Measurements from ENCODE around the gene MGAT5.

MGAT5 gene

DNA sequence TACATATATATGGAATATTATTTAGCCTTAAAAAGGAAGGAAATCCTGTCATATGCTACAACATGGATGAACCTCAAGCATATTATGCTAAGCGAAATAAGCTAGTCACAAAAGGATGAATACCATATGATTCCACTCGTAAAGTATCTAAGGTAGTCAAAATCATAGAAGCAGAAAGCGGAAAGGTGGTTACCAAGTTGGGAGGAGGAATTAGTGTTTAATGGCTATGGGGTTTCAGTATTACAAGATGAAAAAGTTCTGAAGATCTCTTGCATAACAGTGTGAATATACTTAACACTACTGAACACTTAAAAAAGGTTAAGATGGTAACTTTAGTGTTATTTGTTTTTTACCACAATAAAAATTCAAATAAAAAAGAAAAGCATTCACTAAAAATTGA, 99.0 kb downstream of the MGAT5 start:
- Histone ChIP-seq H3K9ac (ENCODE audit: low read depth, low read length, poor library complexity) (no peak overlapping the region), H3K18ac (ENCODE audit: low read length) (no peak overlapping the region), H3K9me3 (replicated peaks in 1 of 2; ENCODE audit: control insufficient read depth in 2 of 2, insufficient read depth in 1 of 2, low read depth in 1 of 2, low read length in 2 of 2) (peaks cover 0 to 2% of the 10 kb centered on the region in 2 donors), H3K4me3 (ENCODE audit: low read length in 2 of 2) (no peak overlapping the region), H3K14ac (ENCODE audit: low read length) (no peak overlapping the region), H2BK12ac (ENCODE audit: low read length) (no peak overlapping the region), H3K79me1 (ENCODE audit: low read depth, low read length) (no peaks in the 10 kb centered on the region), H3K23ac (ENCODE audit: low read depth, low read length, poor library complexity) (no peak overlapping the region), H3K27ac (replicated peaks; ENCODE audit: low read length) (no peak overlapping the region), H3K4me1 (ENCODE audit: control insufficient read depth in 2 of 2, insufficient read depth in 1 of 2, low read depth in 1 of 2, low read length in 2 of 2) (peaks cover 0 to under 1% of the 10 kb centered on the region in 2 donors), H2BK120ac (ENCODE audit: low read depth, low read length) (no peak overlapping the region), H2AK5ac (ENCODE audit: low read depth, low read length) (no peak overlapping the region), H3K4ac (ENCODE audit: low read length) (no peak overlapping the region), H3K4me2 (ENCODE audit: insufficient read depth, low read length, poor library complexity, severe bottlenecking) (no peak overlapping the region), H2AFZ (ENCODE audit: low read length) (no peak overlapping the region), H4K91ac (ENCODE audit: low read depth, low read length, poor library complexity) (no peak overlapping the region), H2BK15ac (ENCODE audit: low read length) (no peak overlapping the region), H3K36me3 (replicated peaks in 1 of 2; ENCODE audit: control insufficient read depth in 2 of 2, insufficient read depth in 2 of 2, low read length in 2 of 2) (peaks cover 3 to 45% of the 10 kb centered on the region in 2 donors), H3K27me3 (ENCODE audit: control insufficient read depth in 3 of 3, insufficient read depth in 3 of 3, low read depth in 1 of 3, low read length in 3 of 3) (no peaks in the 10 kb centered on the region), H4K8ac (ENCODE audit: low read depth, low read length) (no peak overlapping the region), H2BK5ac (ENCODE audit: low read length) (no peak overlapping the region)
- DNase-seq (ENCODE audit: low spot score): no peak
- no CpG with 5 or more reads among the region's 3 CpGs for WGBS, 2 donors (ENCODE audit: extremely low coverage in 2 of 2, insufficient read length in 2 of 2, insufficient replicate concordance in 1 of 2)

DNA sequence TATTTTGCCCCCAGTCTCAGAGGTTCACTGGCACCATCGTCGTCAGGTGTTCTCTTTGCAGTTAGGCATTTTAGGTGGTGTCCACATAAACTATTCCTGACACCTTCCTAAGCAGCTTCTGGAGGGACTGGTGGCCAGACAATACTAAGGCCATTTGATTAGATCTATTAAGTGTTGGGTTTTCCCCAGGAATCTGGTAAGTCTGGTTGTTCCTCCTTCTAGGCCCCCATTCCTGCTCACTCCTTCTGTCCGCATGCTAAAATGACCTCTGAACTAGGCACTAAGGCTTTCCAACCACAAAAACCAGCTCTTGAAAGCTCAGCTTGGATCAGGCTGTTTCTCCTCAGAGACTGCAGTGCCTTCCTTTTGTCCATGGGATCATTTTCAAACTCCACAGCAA, 100.7 kb downstream of the MGAT5 start:
- no peak overlapping the region for H2AFZ ChIP-seq (ENCODE audit: low read length)
- H2BK5ac ChIP-seq (ENCODE audit: low read length): no peak overlapping the region
- no CpG with 5 or more reads among the region's 3 CpGs for WGBS, 2 donors (ENCODE audit: extremely low coverage in 2 of 2, insufficient read length in 2 of 2, insufficient replicate concordance in 1 of 2)
- H3K27me3 ChIP-seq (ENCODE audit: control insufficient read depth in 3 of 3, insufficient read depth in 3 of 3, low read depth in 1 of 3, low read length in 3 of 3): no peaks in the 10 kb centered on the region
- H3K9ac ChIP-seq (ENCODE audit: low read depth, low read length, poor library complexity): no peak overlapping the region
- no peak overlapping the region for H3K14ac ChIP-seq (ENCODE audit: low read length)
- no peaks in the 10 kb centered on the region for H3K4me1 ChIP-seq (ENCODE audit: control insufficient read depth in 2 of 2, insufficient read depth in 1 of 2, low read depth in 1 of 2, low read length in 2 of 2)
- no peak overlapping the region for H2AK5ac ChIP-seq (ENCODE audit: low read depth, low read length)
- H3K4me3 ChIP-seq (ENCODE audit: low read length in 2 of 2): no peak overlapping the region
- H3K18ac ChIP-seq (ENCODE audit: low read length): no peak overlapping the region
- H2BK12ac ChIP-seq (ENCODE audit: low read length): no peak overlapping the region
- no peak overlapping the region for H3K4me2 ChIP-seq (ENCODE audit: insufficient read depth, low read length, poor library complexity, severe bottlenecking)
- H3K27ac ChIP-seq (replicated peaks; ENCODE audit: low read length): no peak overlapping the region
- no peak overlapping the region for H3K4ac ChIP-seq (ENCODE audit: low read length)
- no peak overlapping the region for H2BK120ac ChIP-seq (ENCODE audit: low read depth, low read length)
- no peak overlapping the region for H2BK15ac ChIP-seq (ENCODE audit: low read length)
- no peaks in the 10 kb centered on the region for H3K79me1 ChIP-seq (ENCODE audit: low read depth, low read length)
- no peak overlapping the region for H3K23ac ChIP-seq (ENCODE audit: low read depth, low read length, poor library complexity)
- H3K36me3 ChIP-seq (replicated peaks in 1 of 2; ENCODE audit: control insufficient read depth in 2 of 2, insufficient read depth in 2 of 2, low read length in 2 of 2): peaks cover 3 to 41% of the 10 kb centered on the region in 2 donors
- no peak for DNase-seq (ENCODE audit: low spot score)
- H3K9me3 ChIP-seq (replicated peaks in 1 of 2; ENCODE audit: control insufficient read depth in 2 of 2, insufficient read depth in 1 of 2, low read depth in 1 of 2, low read length in 2 of 2): peaks cover 0 to 2% of the 10 kb centered on the region in 2 donors
- H4K8ac ChIP-seq (ENCODE audit: low read depth, low read length): no peak overlapping the region
- H4K91ac ChIP-seq (ENCODE audit: low read depth, low read length, poor library complexity): no peak overlapping the region

DNA sequence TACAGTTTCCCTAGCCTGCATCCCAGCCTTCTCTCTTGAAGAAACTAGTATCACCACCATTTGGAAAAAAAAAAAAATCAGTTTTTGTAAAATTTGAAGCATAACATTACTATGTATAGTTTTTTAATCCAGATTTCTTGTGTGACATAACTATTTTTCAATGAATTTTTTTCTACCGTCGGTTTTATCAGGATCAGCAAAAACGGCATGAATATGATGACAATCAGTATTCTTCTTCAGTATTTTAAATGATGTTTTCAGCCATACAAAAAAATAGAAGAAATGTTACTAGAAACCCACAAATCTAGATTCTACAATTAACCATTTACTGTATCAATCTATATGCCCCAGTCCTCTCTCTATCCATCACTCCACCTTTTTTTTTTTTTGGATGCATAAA, 103.9 kb downstream of the MGAT5 start:
- no peak overlapping the region for H3K14ac ChIP-seq (ENCODE audit: low read length)
- no peak overlapping the region for H2AK5ac ChIP-seq (ENCODE audit: low read depth, low read length)
- peaks cover 6 to 22% of the 10 kb centered on the region in 2 donors for H3K36me3 ChIP-seq (replicated peaks in 1 of 2; ENCODE audit: control insufficient read depth in 2 of 2, insufficient read depth in 2 of 2, low read length in 2 of 2)
- no peak overlapping the region for H2BK12ac ChIP-seq (ENCODE audit: low read length)
- H4K8ac ChIP-seq (ENCODE audit: low read depth, low read length): no peak overlapping the region
- H3K18ac ChIP-seq (ENCODE audit: low read length): no peak overlapping the region
- H3K4me2 ChIP-seq (ENCODE audit: insufficient read depth, low read length, poor library complexity, severe bottlenecking): no peak overlapping the region
- no peak overlapping the region for H3K23ac ChIP-seq (ENCODE audit: low read depth, low read length, poor library complexity)
- no peak overlapping the region for H3K4me3 ChIP-seq (ENCODE audit: low read length in 2 of 2)
- no peak overlapping the region for H3K4ac ChIP-seq (ENCODE audit: low read length)
- H3K9ac ChIP-seq (ENCODE audit: low read depth, low read length, poor library complexity): no peak overlapping the region
- H3K9me3 ChIP-seq (replicated peaks in 1 of 2; ENCODE audit: control insufficient read depth in 2 of 2, insufficient read depth in 1 of 2, low read depth in 1 of 2, low read length in 2 of 2): no peaks in the 10 kb centered on the region
- H2BK5ac ChIP-seq (ENCODE audit: low read length): no peak overlapping the region
- H4K91ac ChIP-seq (ENCODE audit: low read depth, low read length, poor library complexity): no peak overlapping the region
- H2AFZ ChIP-seq (ENCODE audit: low read length): no peak overlapping the region
- no peak for DNase-seq (ENCODE audit: low spot score)
- no peaks in the 10 kb centered on the region for H3K27me3 ChIP-seq (ENCODE audit: control insufficient read depth in 3 of 3, insufficient read depth in 3 of 3, low read depth in 1 of 3, low read length in 3 of 3)
- WGBS, 2 donors (ENCODE audit: extremely low coverage in 2 of 2, insufficient read length in 2 of 2, insufficient replicate concordance in 1 of 2): no CpG with 5 or more reads among the region's 3 CpGs
- peaks cover 0 to 3% of the 10 kb centered on the region in 2 donors for H3K4me1 ChIP-seq (ENCODE audit: control insufficient read depth in 2 of 2, insufficient read depth in 1 of 2, low read depth in 1 of 2, low read length in 2 of 2)
- no peak overlapping the region for H2BK15ac ChIP-seq (ENCODE audit: low read length)
- no peaks in the 10 kb centered on the region for H3K79me1 ChIP-seq (ENCODE audit: low read depth, low read length)
- H2BK120ac ChIP-seq (ENCODE audit: low read depth, low read length): no peak overlapping the region
- H3K27ac ChIP-seq (replicated peaks; ENCODE audit: low read length): no peak overlapping the region

DNA sequence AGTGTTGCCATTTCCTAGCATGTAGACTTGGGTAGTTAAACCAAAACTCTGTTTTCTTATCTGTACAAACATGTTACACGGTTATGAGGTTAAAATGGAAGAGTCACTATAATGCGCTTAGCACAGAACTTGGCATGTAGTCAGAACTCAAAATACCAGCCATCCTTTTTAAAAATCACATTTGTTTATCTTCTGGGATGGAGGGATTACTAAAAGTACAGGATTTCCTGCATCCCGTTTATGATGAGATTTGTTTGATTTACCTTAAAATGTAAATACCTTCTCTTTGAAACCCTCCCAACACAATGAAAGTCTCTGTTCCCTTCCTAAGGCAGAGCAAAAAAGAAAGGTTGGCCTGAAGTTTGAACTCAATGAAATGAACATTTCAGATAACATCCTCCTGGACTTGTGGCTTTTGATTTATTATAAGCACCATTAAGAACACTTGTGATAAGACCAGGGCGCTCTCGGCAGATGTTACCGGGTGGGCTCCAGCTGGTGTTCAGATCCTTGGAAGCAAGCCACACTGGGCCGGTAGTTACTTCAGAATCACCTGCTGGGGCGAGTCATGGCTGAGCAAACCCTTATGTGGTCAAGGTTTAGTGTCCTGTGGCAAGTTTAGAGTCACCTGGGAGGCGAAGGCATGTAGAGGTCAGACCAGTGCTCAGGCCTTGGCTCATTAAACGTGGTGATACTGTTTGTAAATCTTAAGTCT, 105.7 kb downstream of the MGAT5 start:
- no CpG with 5 or more reads among the region's 10 CpGs for WGBS, 2 donors (ENCODE audit: extremely low coverage in 2 of 2, insufficient read length in 2 of 2, insufficient replicate concordance in 1 of 2)
- no peak overlapping the region for H3K4ac ChIP-seq (ENCODE audit: low read length)
- no peak overlapping the region for H2BK15ac ChIP-seq (ENCODE audit: low read length)
- H3K4me2 ChIP-seq (ENCODE audit: insufficient read depth, low read length, poor library complexity, severe bottlenecking): no peak overlapping the region
- H2BK5ac ChIP-seq (ENCODE audit: low read length): no peak overlapping the region
- peaks cover 0 to 3% of the 10 kb centered on the region in 2 donors for H3K4me1 ChIP-seq (ENCODE audit: control insufficient read depth in 2 of 2, insufficient read depth in 1 of 2, low read depth in 1 of 2, low read length in 2 of 2)
- H3K18ac ChIP-seq (ENCODE audit: low read length): peak overlapping the region; percentile 5
- no peaks in the 10 kb centered on the region for H3K9me3 ChIP-seq (replicated peaks in 1 of 2; ENCODE audit: control insufficient read depth in 2 of 2, insufficient read depth in 1 of 2, low read depth in 1 of 2, low read length in 2 of 2)
- no peak overlapping the region for H2AK5ac ChIP-seq (ENCODE audit: low read depth, low read length)
- H3K9ac ChIP-seq (ENCODE audit: low read depth, low read length, poor library complexity): no peak overlapping the region
- H3K14ac ChIP-seq (ENCODE audit: low read length): no peak overlapping the region
- no peak overlapping the region for H2AFZ ChIP-seq (ENCODE audit: low read length)
- no peak overlapping the region for H3K27ac ChIP-seq (replicated peaks; ENCODE audit: low read length)
- H3K23ac ChIP-seq (ENCODE audit: low read depth, low read length, poor library complexity): no peak overlapping the region
- H4K8ac ChIP-seq (ENCODE audit: low read depth, low read length): no peak overlapping the region
- H3K36me3 ChIP-seq (replicated peaks in 1 of 2; ENCODE audit: control insufficient read depth in 2 of 2, insufficient read depth in 2 of 2, low read length in 2 of 2): peaks cover 6 to 26% of the 10 kb centered on the region in 2 donors
- DNase-seq (ENCODE audit: low spot score): no peak
- H2BK120ac ChIP-seq (ENCODE audit: low read depth, low read length): no peak overlapping the region
- H4K91ac ChIP-seq (ENCODE audit: low read depth, low read length, poor library complexity): no peak overlapping the region
- no peak overlapping the region for H3K4me3 ChIP-seq (ENCODE audit: low read length in 2 of 2)
- no peaks in the 10 kb centered on the region for H3K27me3 ChIP-seq (ENCODE audit: control insufficient read depth in 3 of 3, insufficient read depth in 3 of 3, low read depth in 1 of 3, low read length in 3 of 3)
- H3K79me1 ChIP-seq (ENCODE audit: low read depth, low read length): no peaks in the 10 kb centered on the region
- H2BK12ac ChIP-seq (ENCODE audit: low read length): no peak overlapping the region
